Ovary (tissue), 3 donors: ENCODE data around the gene MINDY2.

Experiments used
- POLR2A ChIP-seq: fragments of 450-650 bp; IDR thresholded peaks from one replicate; pipeline ENCODE4 v1.6.1; 2017; ENCODE audit warnings: antibody characterized with exemption, mild to moderate bottlenecking, moderate library complexity
- TF ChIP-seq, protein P1 (sequence below), 3 donors: fragments of 450-650 bp in 2 of 3; fragments of 200-600 bp in 1 of 3; IDR thresholded peaks; one replicate each; pipeline versions ENCODE4 v1.5.1 to v1.8.0; 2016 to 2022; ENCODE audit warnings: antibody characterized with exemption in 3 of 3, mild to moderate bottlenecking in 1 of 3
- donor health status: DM: no; HTN: no; CAD: no.

DNA sequence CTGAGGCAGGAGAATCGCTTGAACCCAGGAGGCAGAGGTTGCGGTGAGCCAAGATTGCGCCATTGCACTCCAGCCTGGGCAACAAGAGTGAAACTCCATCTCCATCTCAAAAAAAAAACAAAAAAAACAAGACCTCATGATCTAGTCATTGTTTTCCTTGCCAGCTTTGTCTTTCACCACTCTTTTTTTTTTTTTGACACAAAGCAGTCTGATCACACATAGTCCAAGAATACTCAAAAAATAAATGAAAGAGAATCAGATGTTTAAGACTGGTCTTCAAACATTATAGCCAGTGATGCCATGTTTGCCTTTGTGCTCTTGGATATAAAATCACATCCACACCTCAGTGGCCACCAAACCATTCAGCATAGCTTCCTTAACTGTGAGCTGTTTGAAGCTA, 15.8 kb upstream of the MINDY2 start:
- TF ChIP-seq, protein P1, sequence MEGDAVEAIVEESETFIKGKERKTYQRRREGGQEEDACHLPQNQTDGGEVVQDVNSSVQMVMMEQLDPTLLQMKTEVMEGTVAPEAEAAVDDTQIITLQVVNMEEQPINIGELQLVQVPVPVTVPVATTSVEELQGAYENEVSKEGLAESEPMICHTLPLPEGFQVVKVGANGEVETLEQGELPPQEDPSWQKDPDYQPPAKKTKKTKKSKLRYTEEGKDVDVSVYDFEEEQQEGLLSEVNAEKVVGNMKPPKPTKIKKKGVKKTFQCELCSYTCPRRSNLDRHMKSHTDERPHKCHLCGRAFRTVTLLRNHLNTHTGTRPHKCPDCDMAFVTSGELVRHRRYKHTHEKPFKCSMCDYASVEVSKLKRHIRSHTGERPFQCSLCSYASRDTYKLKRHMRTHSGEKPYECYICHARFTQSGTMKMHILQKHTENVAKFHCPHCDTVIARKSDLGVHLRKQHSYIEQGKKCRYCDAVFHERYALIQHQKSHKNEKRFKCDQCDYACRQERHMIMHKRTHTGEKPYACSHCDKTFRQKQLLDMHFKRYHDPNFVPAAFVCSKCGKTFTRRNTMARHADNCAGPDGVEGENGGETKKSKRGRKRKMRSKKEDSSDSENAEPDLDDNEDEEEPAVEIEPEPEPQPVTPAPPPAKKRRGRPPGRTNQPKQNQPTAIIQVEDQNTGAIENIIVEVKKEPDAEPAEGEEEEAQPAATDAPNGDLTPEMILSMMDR (IDR thresholded peaks at IDR 0.05): no peak
- no peak for TF ChIP-seq POLR2A
